DMS79 treated with DMSO at 0.1 percent for 48 hours (cell line): Measurements from ENCODE around the gene DDX11.
"Not testable (repeated sequence)": the region's sequence is repeated elsewhere in the genome, so short reads cannot be mapped to it uniquely, and the experiment has no call there.

Experiments
- DNase-seq: peaks from one replicate; lab custom pipeline; 2025; lab: John Stamatoyannopoulos, UW

Gene DDX11

GRCh38 chr12:31073527-31074332, at the start of gene DDX11:
DDX11 (plus strand) TSS chr12:31073860; CDS start chr12:31078394, 4,534 bp downstream.
- DNase-seq = peak; percentile 90

GRCh38 chr12:31026202-31026601, 47.5 kb upstream of the DDX11 start:
- DNase-seq = peak; percentile 48

GRCh38 chr12:31027006-31027405, 46.7 kb upstream of the DDX11 start:
- not testable (repeated sequence) for DNase-seq

- DNase-seq = no peak
Observed at GRCh38 chr12:31029468-31029867, 44.2 kb upstream of the DDX11 start.

GRCh38 chr12:31029916-31030562, 43.6 kb upstream of the DDX11 start:
- peak; percentile 52 for DNase-seq

- DNase-seq = no peak
Observed at GRCh38 chr12:31031951-31032335, 41.7 kb upstream of the DDX11 start.

- DNase-seq = peak; percentile 55
Observed at GRCh38 chr12:31033146-31033545, 40.5 kb upstream of the DDX11 start.

- no peak for DNase-seq
Observed at GRCh38 chr12:31033681-31034080, 40.0 kb upstream of the DDX11 start.

GRCh38 chr12:31034372-31034771, 39.3 kb upstream of the DDX11 start:
- no peak for DNase-seq

- DNase-seq = no peak
Observed at GRCh38 chr12:31035226-31035625, 38.4 kb upstream of the DDX11 start.

GRCh38 chr12:31035967-31036665, 37.5 kb upstream of the DDX11 start:
- DNase-seq = no peak

- no peak for DNase-seq
Observed at GRCh38 chr12:31037028-31037427, 36.6 kb upstream of the DDX11 start.

- no peak for DNase-seq
Observed at GRCh38 chr12:31037931-31038330, 35.7 kb upstream of the DDX11 start.

GRCh38 chr12:31041033-31041564, 32.6 kb upstream of the DDX11 start:
- no peak for DNase-seq

GRCh38 chr12:31050143-31050542, 23.5 kb upstream of the DDX11 start:
- DNase-seq = not testable (repeated sequence)

GRCh38 chr12:31050548-31050947, 23.1 kb upstream of the DDX11 start:
- DNase-seq = not testable (repeated sequence)

- not testable (repeated sequence) for DNase-seq
Observed at GRCh38 chr12:31051692-31052091, 22.0 kb upstream of the DDX11 start.

GRCh38 chr12:31052121-31052520, 21.5 kb upstream of the DDX11 start:
- DNase-seq = not testable (repeated sequence)

- DNase-seq = not testable (repeated sequence)
Observed at GRCh38 chr12:31052666-31053439, 20.8 kb upstream of the DDX11 start.

GRCh38 chr12:31053944-31054343, 19.7 kb upstream of the DDX11 start:
- peak; percentile 11 for DNase-seq

- no peak for DNase-seq
Observed at GRCh38 chr12:31057671-31058070, 16.0 kb upstream of the DDX11 start.

- peak; percentile 4 for DNase-seq
Observed at GRCh38 chr12:31066196-31066595, 7.5 kb upstream of the DDX11 start.
